Adipose tissue (tissue), 3 donors: ENCODE data around the gene BRD2. TPM values are rescaled to one million over a fixed set of nuclear protein-coding genes. Genes with fewer than 3 reads are reported as not detected.

ENCODE experiments used
- H3K27ac ChIP-seq: one replicate; pipeline ENCODE4 v1.5.1; 2013; ENCODE audit warnings: low read depth, low read length
- WGBS, 3 donors: extraction: QIAGEN DNeasy Blood & Tissue Kit; methylation state at CpG; one replicate each; pipeline ENCODE4 v1.1.7; 2013; 5-methylcytosine and 5-hydroxymethylcytosine counted together
- polyA plus RNA-seq, 3 donors: library from polyadenylated mRNA; stranded (reverse); fragments of 200-250 nt; gene quantifications; one replicate each; pipeline ENCODE4 v1.2.3, GENCODE V29; 2013
- donor health status: healthy with polysubstance abuse.
- donor health status: Bipolar disorder and iron deficiency.
- donor health status: healthy.

BRD2 gene
- polyA plus RNA-seq, 3 donors, result 83.9 to 118 (median 116) TPM

GRCh38 chr6:32969685-32970412 lies 1.5 kb downstream of the BRD2 start:
- H3K27ac ChIP-seq, result peak overlapping the region; percentile 100
- WGBS, 3 donors, result 0 to 1% (median 0%) methylated on average over 16 to 19 of the region's 19 CpGs

GRCh38 chr6:32970413-32971241 lies 2.2 kb downstream of the BRD2 start:
- H3K27ac ChIP-seq, result peak overlapping the region; percentile 100
- WGBS, 3 donors, result 0 to 1% (median 1%) methylated on average over 38 to 43 of the region's 43 CpGs

- peak overlapping the region; percentile 100 for H3K27ac ChIP-seq
- 0% methylated on average over 15 of the region's 15 CpGs for WGBS, 3 donors
Measured at GRCh38 chr6:32971242-32971580, 2.8 kb downstream of the BRD2 start.

- H3K27ac ChIP-seq, result peak overlapping the region; percentile 100
- 0 to 1% (median 0%) methylated on average over 57 to 58 of the region's 58 CpGs for WGBS, 3 donors
Measured at GRCh38 chr6:32971581-32972352, 3.4 kb downstream of the BRD2 start.

- H3K27ac ChIP-seq, result peak overlapping the region; percentile 56
- 0 to 1% (median 1%) methylated on average over 69 to 70 of the region's 70 CpGs for WGBS, 3 donors
Measured at GRCh38 chr6:32972353-32973143, 4.2 kb downstream of the BRD2 start.

GRCh38 chr6:32973144-32974015 lies 5.0 kb downstream of the BRD2 start:
- H3K27ac ChIP-seq, result no peak overlapping the region
- WGBS, 3 donors, result 0 to 1% (median 0%) methylated on average over 23 of the region's 23 CpGs

GRCh38 chr6:32974016-32974333 lies 5.6 kb downstream of the BRD2 start:
- no peak overlapping the region for H3K27ac ChIP-seq
- WGBS, 3 donors, result 1 to 2% (median 2%) methylated on average over 4 of the region's 4 CpGs

GRCh38 chr6:32974541-32975308 lies 6.3 kb downstream of the BRD2 start:
- 5 to 19% (median 10%) methylated on average over 14 of the region's 14 CpGs for WGBS, 3 donors
- H3K27ac ChIP-seq, result no peak overlapping the region

GRCh38 chr6:32975886-32976285 lies 7.5 kb downstream of the BRD2 start:
- WGBS, 3 donors, result 45 to 66% (median 48%) methylated on average over 2 of the region's 2 CpGs
- H3K27ac ChIP-seq, result no peak overlapping the region

- no peak overlapping the region for H3K27ac ChIP-seq
- WGBS, 3 donors, result 50 to 85% (median 78%) methylated on average over 7 of the region's 7 CpGs
Measured at GRCh38 chr6:32976334-32977069, 8.1 kb downstream of the BRD2 start.

- WGBS, 3 donors, result 48 to 71% (median 68%) methylated on average over 10 of the region's 10 CpGs
- H3K27ac ChIP-seq, result no peak overlapping the region
Measured at GRCh38 chr6:32977272-32977952, 9.0 kb downstream of the BRD2 start.

GRCh38 chr6:32977953-32978324 lies 9.5 kb downstream of the BRD2 start:
- 40 to 69% (median 60%) methylated on average over 7 of the region's 7 CpGs for WGBS, 3 donors
- H3K27ac ChIP-seq, result no peak overlapping the region

- 85 to 89% (median 85%) methylated on average over 12 of the region's 12 CpGs for WGBS, 3 donors
- no peak overlapping the region for H3K27ac ChIP-seq
Measured at GRCh38 chr6:32979720-32980487, 11.5 kb downstream of the BRD2 start.

- 67 to 73% (median 68%) methylated on average over 11 of the region's 11 CpGs for WGBS, 3 donors
- no peak overlapping the region for H3K27ac ChIP-seq
Measured at GRCh38 chr6:32980488-32981038, 12.2 kb downstream of the BRD2 start.
